PC-3 (cell line): Measurements from ENCODE around the gene TMEM259.

Source experiments
- CTCF ChIP-seq: fragments of 300-600 bp; sonication (generic); conservative IDR thresholded peaks from 2 replicates; pipeline ENCODE4 v1.5.1; 2017; ENCODE audit warnings: antibody characterized with exemption, low read depth, mild to moderate bottlenecking, low read length
- EZH2 ChIP-seq: fragments of 300-600 bp; sonication (generic); IDR thresholded peaks from one replicate; pipeline ENCODE4 v1.6.1; 2017; ENCODE audit warnings: antibody characterized with exemption, mild to moderate bottlenecking, low read length; ENCODE audit not compliant: unreplicated experiment
- EZH2phosphoT487 ChIP-seq: fragments of 300-600 bp; sonication (generic); IDR thresholded peaks from 2 replicates; pipeline ENCODE4 v1.6.1; 2018; ENCODE audit warnings: mild to moderate bottlenecking, antibody characterized with exemption, low read length, borderline replicate concordance

- TF ChIP-seq EZH2 (no peak), CTCF (no peak), EZH2phosphoT487 (no peak)
Observed at GRCh38 chr19:996051-996838, 24.7 kb downstream of the TMEM259 start.
